Measurements from ENCODE around the gene POLR2E. TPM values are rescaled to one million over a fixed set of nuclear protein-coding genes. Genes with fewer than 3 reads are reported as not detected.

The POLR2E gene
- total RNA-seq, 1 donor, result 70.2 TPM

DNA sequence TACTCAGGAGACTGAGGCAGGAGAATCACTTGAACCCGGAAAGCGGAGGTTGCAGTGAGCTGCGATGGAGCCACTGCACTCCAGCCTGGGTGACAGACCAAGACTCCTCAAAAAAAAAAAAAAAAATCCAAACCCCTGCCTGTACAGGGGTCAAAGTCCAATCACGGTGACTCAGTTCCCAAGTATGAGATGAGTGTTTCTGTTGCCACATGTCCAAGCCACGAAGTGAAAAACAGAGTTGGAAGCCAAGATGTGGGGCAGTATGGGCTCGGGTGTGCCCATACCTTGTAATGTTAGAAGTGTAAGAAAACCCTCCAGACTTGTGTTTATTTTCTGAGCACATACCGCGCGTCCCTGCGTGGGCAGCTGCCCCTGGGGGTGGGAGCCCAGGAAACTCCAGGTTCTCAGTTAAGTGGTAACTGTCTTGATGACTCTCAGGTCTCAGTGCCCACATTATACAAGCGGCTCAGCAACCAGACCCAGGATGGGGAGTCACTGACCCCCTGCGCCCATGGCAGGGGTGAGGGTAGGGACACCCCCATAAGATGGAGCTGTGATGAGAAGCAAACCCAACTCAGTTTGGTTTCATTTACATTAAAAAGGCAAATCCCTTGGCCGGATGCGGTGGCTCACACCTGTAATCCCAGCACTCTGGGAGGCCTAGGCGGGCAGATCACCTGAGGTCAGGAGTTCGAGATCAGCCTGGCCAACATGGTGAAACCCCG, 7.4 kb upstream of the POLR2E start:
- peaks cover 44% of the 10 kb centered on the region for H3K4me1 ChIP-seq (ENCODE audit: insufficient read depth, low read length)
- DNase-seq (ENCODE audit: insufficient read length, low spot score, missing footprints), result peak; percentile 97
- peak overlapping the region; percentile 84 for H3K4me2 ChIP-seq (ENCODE audit: insufficient read depth, low read length)
- H3K79me2 ChIP-seq (ENCODE audit: insufficient read depth, low read length), result no peaks in the 10 kb centered on the region
- peak overlapping the region; percentile 97 for H3K27ac ChIP-seq (ENCODE audit: low read depth, low read length)
- H4K20me1 ChIP-seq (ENCODE audit: insufficient read depth, low read length), result peaks cover 27% of the 10 kb centered on the region
- peak overlapping the region; percentile 51 for H3K4me3 ChIP-seq (ENCODE audit: insufficient read depth, low read length)
- H3K36me3 ChIP-seq (ENCODE audit: insufficient read depth, low read length), result peaks cover 17% of the 10 kb centered on the region
- H3K9me3 ChIP-seq (ENCODE audit: low read depth, low read length), result no peaks in the 10 kb centered on the region
- TF ChIP-seq, protein P1, sequence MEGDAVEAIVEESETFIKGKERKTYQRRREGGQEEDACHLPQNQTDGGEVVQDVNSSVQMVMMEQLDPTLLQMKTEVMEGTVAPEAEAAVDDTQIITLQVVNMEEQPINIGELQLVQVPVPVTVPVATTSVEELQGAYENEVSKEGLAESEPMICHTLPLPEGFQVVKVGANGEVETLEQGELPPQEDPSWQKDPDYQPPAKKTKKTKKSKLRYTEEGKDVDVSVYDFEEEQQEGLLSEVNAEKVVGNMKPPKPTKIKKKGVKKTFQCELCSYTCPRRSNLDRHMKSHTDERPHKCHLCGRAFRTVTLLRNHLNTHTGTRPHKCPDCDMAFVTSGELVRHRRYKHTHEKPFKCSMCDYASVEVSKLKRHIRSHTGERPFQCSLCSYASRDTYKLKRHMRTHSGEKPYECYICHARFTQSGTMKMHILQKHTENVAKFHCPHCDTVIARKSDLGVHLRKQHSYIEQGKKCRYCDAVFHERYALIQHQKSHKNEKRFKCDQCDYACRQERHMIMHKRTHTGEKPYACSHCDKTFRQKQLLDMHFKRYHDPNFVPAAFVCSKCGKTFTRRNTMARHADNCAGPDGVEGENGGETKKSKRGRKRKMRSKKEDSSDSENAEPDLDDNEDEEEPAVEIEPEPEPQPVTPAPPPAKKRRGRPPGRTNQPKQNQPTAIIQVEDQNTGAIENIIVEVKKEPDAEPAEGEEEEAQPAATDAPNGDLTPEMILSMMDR (IDR thresholded peaks at IDR 0.05; ENCODE audit: extremely low read depth, low read depth, low read length), result no peak
- no peaks in the 10 kb centered on the region for H3K27me3 ChIP-seq (ENCODE audit: insufficient read depth, low read length)
- no peak overlapping the region for H2AFZ ChIP-seq (ENCODE audit: low read length)

DNA sequence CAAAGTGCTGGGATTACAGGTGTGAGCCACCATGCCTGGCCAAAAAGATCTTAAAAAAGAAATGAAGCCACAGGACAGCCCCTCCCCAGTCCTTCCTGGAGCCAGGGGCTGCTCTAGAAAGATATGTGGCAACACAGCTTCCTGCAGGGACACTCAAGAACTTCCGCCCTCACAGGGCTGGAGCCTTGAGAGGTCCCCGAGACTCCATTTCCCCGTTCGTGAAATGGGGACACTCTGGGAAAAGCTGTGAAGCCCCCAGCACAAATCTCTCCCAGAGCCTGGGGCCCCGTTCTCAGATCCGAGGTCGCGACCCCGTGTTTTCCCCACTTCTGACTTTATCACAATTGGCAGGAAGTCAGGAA, 6.1 kb upstream of the POLR2E start:
- Histone ChIP-seq H3K79me2 (ENCODE audit: insufficient read depth, low read length) (no peaks in the 10 kb centered on the region), H3K9me3 (ENCODE audit: low read depth, low read length) (no peaks in the 10 kb centered on the region), H2AFZ (ENCODE audit: low read length) (no peak overlapping the region), H3K4me3 (ENCODE audit: insufficient read depth, low read length) (no peak overlapping the region), H3K27ac (ENCODE audit: low read depth, low read length) (peak overlapping the region; percentile 97), H3K27me3 (ENCODE audit: insufficient read depth, low read length) (no peaks in the 10 kb centered on the region), H3K36me3 (ENCODE audit: insufficient read depth, low read length) (peaks cover 5% of the 10 kb centered on the region), H4K20me1 (ENCODE audit: insufficient read depth, low read length) (peaks cover 15% of the 10 kb centered on the region), H3K4me1 (ENCODE audit: insufficient read depth, low read length) (peaks cover 44% of the 10 kb centered on the region), H3K4me2 (ENCODE audit: insufficient read depth, low read length) (peak overlapping the region; percentile 84)
- no peak for DNase-seq (ENCODE audit: insufficient read length, low spot score, missing footprints)
- TF ChIP-seq, protein P1 (IDR thresholded peaks at IDR 0.05; ENCODE audit: extremely low read depth, low read depth, low read length), result no peak

DNA sequence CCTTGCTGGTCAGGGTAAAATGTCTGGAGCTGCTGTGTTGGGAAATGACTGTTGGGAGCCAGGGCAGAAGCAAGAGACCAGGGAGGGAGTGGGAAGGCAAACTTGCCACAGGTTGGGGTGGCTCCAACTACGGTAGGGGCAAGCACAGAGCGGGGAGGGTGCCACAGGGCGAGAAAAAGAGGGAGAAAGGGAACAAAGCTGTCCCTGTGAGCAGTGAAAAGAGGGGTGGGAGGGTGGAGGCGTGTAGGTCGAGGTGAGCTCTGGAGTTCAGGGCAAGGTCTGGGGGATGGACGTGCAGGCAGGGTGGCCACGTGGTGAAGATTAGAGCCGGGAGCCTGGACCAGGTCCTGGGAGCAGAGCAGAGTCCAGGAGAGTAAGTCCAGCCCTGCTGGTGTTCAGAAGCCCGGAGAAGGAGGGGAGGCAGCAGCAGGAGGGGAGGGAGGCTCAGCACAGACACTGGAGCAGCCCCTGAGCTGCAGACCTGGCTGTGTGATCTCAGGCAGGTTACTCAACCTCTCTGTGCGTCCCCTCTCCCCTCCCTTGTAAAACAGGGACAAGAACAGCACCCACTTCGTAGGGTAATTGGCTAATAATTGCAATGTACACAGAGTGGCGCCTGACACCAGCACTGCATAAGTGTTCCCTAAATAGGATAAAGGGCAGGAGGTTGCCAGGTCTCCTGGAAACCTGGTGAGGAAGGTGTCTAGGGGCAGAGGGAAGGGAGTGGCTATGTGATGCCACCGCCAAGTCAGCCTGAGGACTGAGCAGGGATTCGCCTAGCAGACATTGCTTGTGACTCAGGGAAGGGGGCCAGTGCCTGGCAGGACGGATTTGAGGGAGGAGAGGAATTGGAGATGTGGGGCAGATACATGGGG, 3.2 kb upstream of the POLR2E start:
- Histone ChIP-seq H2AFZ (ENCODE audit: low read length) (no peak overlapping the region), H3K4me2 (ENCODE audit: insufficient read depth, low read length) (no peak overlapping the region), H3K79me2 (ENCODE audit: insufficient read depth, low read length) (peaks cover 17% of the 10 kb centered on the region), H3K9me3 (ENCODE audit: low read depth, low read length) (no peaks in the 10 kb centered on the region), H3K27me3 (ENCODE audit: insufficient read depth, low read length) (no peaks in the 10 kb centered on the region), H3K4me1 (ENCODE audit: insufficient read depth, low read length) (peaks cover 47% of the 10 kb centered on the region), H3K36me3 (ENCODE audit: insufficient read depth, low read length) (no peaks in the 10 kb centered on the region), H3K4me3 (ENCODE audit: insufficient read depth, low read length) (no peak overlapping the region), H4K20me1 (ENCODE audit: insufficient read depth, low read length) (peaks cover 12% of the 10 kb centered on the region), H3K27ac (ENCODE audit: low read depth, low read length) (peak overlapping the region; percentile 48)
- no peak for DNase-seq (ENCODE audit: insufficient read length, low spot score, missing footprints)
- TF ChIP-seq, protein P1 (IDR thresholded peaks at IDR 0.05; ENCODE audit: extremely low read depth, low read depth, low read length), result no peak

DNA sequence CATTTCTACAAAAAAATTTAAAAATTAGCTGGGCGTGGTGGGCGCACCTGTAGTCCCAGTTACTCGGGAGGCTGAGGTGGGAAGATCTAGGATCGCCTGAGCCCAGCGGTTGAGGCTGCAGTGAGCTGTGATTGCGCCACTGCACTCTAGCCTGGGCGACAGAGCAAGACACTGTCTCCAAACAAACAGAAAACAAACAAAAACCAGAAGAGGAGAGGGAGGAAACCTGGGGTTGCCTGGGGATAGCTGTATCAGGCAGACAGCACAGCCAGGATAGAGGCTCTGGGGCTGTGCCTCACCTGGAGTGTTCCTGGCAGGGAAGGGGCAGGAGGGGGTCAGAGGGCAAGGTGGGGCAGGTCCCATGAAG, 2.6 kb upstream of the POLR2E start:
- Histone ChIP-seq H2AFZ (ENCODE audit: low read length) (no peak overlapping the region), H3K4me3 (ENCODE audit: insufficient read depth, low read length) (no peak overlapping the region), H3K27ac (ENCODE audit: low read depth, low read length) (no peak overlapping the region)

More for the DNA sequence above, 2.6 kb upstream of the POLR2E start:
- no peaks in the 10 kb centered on the region for H3K36me3 ChIP-seq (ENCODE audit: insufficient read depth, low read length)
- no peak overlapping the region for H3K4me2 ChIP-seq (ENCODE audit: insufficient read depth, low read length)
- H4K20me1 ChIP-seq (ENCODE audit: insufficient read depth, low read length), result peaks cover 12% of the 10 kb centered on the region
- no peaks in the 10 kb centered on the region for H3K27me3 ChIP-seq (ENCODE audit: insufficient read depth, low read length)
- peaks cover 41% of the 10 kb centered on the region for H3K4me1 ChIP-seq (ENCODE audit: insufficient read depth, low read length)
- H3K79me2 ChIP-seq (ENCODE audit: insufficient read depth, low read length), result peaks cover 24% of the 10 kb centered on the region
- no peaks in the 10 kb centered on the region for H3K9me3 ChIP-seq (ENCODE audit: low read depth, low read length)
- no peak for DNase-seq (ENCODE audit: insufficient read length, low spot score, missing footprints)
- TF ChIP-seq, protein P1 (IDR thresholded peaks at IDR 0.05; ENCODE audit: extremely low read depth, low read depth, low read length), result no peak

All from osteoblast (primary cell).